Measurements from ENCODE around the gene ATP7A. TPM values are rescaled to one million over a fixed set of nuclear protein-coding genes. Genes with fewer than 3 reads are reported as not detected.
"Not testable (repeated sequence)": the region's sequence is repeated elsewhere in the genome, so short reads cannot be mapped to it uniquely, and the experiment has no call there.

Gene ATP7A
- total RNA-seq, 2 donors from 2014 or later = 7.3 to 9.9 TPM

DNA sequence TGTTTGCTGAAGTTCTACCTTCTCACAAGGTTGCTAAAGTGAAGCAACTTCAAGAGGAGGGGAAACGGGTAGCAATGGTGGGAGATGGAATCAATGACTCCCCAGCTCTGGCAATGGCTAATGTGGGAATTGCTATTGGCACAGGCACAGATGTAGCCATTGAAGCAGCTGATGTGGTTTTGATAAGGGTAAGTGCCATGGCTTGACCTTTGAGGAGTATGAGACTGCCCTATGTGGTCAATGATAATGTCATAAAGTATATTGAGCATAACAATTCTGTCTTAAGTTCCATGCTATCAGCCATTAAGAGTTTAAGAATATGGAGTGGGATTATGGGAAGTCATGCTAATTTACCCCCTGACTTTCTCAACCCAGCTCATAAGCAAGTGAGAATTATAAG is 132.1 kb downstream of the ATP7A start:
- Histone ChIP-seq H3K9me3 (no peaks in the 10 kb centered on the region), H3K36me3 (replicated peaks in 1 of 2; ENCODE audit: insufficient read depth in 1 of 2, low read depth in 2 of 2) (no peaks in the 10 kb centered on the region), H3K27me3 (no peaks in the 10 kb centered on the region), H3K4me1 (no peaks in the 10 kb centered on the region), H3K27ac (no peak overlapping the region), H3K4me3 (no peak overlapping the region)
- ATAC-seq (no peak), DNase-seq (no peak)
- TF ChIP-seq, protein P1, sequence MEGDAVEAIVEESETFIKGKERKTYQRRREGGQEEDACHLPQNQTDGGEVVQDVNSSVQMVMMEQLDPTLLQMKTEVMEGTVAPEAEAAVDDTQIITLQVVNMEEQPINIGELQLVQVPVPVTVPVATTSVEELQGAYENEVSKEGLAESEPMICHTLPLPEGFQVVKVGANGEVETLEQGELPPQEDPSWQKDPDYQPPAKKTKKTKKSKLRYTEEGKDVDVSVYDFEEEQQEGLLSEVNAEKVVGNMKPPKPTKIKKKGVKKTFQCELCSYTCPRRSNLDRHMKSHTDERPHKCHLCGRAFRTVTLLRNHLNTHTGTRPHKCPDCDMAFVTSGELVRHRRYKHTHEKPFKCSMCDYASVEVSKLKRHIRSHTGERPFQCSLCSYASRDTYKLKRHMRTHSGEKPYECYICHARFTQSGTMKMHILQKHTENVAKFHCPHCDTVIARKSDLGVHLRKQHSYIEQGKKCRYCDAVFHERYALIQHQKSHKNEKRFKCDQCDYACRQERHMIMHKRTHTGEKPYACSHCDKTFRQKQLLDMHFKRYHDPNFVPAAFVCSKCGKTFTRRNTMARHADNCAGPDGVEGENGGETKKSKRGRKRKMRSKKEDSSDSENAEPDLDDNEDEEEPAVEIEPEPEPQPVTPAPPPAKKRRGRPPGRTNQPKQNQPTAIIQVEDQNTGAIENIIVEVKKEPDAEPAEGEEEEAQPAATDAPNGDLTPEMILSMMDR (IDR thresholded peaks at IDR 0.05) = no peak
- TF ChIP-seq POLR2A (IDR thresholded peaks at IDR 0.05) = no peak
- 100% methylated on average over 1 of the region's 1 CpG for WGBS, 2 donors
- intact Hi-C loops (cut with DNase I) = no loop called here

DNA sequence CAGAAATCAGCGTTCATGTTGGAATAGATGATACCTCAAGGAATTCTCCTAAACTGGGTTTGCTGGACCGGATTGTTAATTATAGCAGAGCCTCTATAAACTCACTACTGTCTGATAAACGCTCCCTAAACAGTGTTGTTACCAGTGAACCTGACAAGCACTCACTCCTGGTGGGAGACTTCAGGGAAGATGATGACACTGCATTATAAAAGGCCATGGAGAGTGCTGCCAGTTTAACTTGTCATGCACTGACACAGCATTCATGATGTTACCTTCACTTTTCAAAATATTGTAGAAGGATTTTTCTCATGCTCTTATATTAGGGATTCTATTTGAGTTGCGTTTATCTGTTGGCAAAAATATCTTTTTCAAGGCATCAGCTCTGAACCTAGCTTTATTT is 135.9 kb downstream of the ATP7A start:
- intact Hi-C loops (cut with DNase I) = no loop called here
- H3K36me3 ChIP-seq (replicated peaks in 1 of 2; ENCODE audit: insufficient read depth in 1 of 2, low read depth in 2 of 2) = no peaks in the 10 kb centered on the region
- H3K9me3 ChIP-seq = no peaks in the 10 kb centered on the region
- no peak overlapping the region for H3K27ac ChIP-seq
- TF ChIP-seq, protein P1 (IDR thresholded peaks at IDR 0.05) = no peak
- no peak for ATAC-seq
- no peak for DNase-seq
- no peak overlapping the region for H3K4me3 ChIP-seq
- H3K27me3 ChIP-seq = no peaks in the 10 kb centered on the region
- H3K4me1 ChIP-seq = no peaks in the 10 kb centered on the region
- WGBS, 2 donors = 96 to 98% methylated on average over 4 of the region's 4 CpGs

DNA sequence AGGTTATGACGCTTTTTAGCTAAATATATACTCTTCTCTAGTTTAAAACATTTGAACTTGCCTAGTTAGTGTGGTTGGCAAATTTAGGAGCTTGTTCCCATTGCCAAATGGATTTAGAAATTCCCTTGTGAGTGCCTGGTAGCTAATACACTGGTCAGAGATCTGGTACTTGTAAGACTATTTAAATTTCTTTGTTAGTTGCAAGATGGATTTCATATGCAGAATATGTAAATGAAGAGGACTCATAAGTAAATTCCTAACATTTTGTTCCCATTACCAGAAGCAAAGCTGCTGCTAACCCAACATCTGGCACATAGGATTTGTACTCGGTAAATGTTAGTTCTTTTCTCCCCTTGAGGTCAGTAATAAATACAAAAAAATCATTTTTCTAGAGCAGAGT is 137.6 kb downstream of the ATP7A start:
- no peak for DNase-seq
- intact Hi-C loops (cut with DNase I) = no loop called here
- no peak for ATAC-seq
- H3K27me3 ChIP-seq = no peaks in the 10 kb centered on the region
- H3K4me1 ChIP-seq = no peaks in the 10 kb centered on the region
- H3K27ac ChIP-seq = no peak overlapping the region
- H3K36me3 ChIP-seq (replicated peaks in 1 of 2; ENCODE audit: insufficient read depth in 1 of 2, low read depth in 2 of 2) = no peaks in the 10 kb centered on the region
- H3K9me3 ChIP-seq = no peaks in the 10 kb centered on the region
- TF ChIP-seq POLR2A (IDR thresholded peaks at IDR 0.05) = no peak
- TF ChIP-seq, protein P1 (IDR thresholded peaks at IDR 0.05) = no peak
- WGBS, 2 donors = 74 to 93% methylated on average over 2 of the region's 2 CpGs
- no peak overlapping the region for H3K4me3 ChIP-seq

DNA sequence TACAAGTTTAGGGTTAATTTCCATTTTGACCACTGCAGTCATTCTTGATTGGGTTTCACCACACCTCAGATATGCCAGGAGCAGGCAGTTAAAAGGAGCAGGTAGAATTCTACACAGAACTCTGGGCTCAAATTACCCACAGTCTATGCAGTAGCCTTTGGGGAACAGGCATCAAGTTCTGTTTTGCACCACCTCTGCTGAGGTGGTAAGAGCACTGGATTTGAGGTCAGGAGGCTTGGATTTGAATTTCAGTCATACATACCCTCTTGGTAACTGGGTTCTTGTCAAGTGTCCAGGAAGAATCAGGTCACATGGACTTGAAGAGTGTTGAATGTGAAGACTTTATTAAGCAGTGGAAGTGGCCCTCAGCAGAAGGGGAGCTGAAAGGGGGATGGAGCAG is 153.2 kb downstream of the ATP7A start:
- no peak overlapping the region for H3K27ac ChIP-seq
- TF ChIP-seq, protein P1 (IDR thresholded peaks at IDR 0.05) = no peak
- TF ChIP-seq POLR2A (IDR thresholded peaks at IDR 0.05) = no peak
- no peak for ATAC-seq
- no peak overlapping the region for H3K4me3 ChIP-seq
- H3K4me1 ChIP-seq = no peaks in the 10 kb centered on the region
- H3K27me3 ChIP-seq = no peaks in the 10 kb centered on the region
- no peaks in the 10 kb centered on the region for H3K9me3 ChIP-seq
- no peak for DNase-seq
- H3K36me3 ChIP-seq (replicated peaks in 1 of 2; ENCODE audit: insufficient read depth in 1 of 2, low read depth in 2 of 2) = no peaks in the 10 kb centered on the region
- intact Hi-C loops (cut with DNase I) = no loop called here

DNA sequence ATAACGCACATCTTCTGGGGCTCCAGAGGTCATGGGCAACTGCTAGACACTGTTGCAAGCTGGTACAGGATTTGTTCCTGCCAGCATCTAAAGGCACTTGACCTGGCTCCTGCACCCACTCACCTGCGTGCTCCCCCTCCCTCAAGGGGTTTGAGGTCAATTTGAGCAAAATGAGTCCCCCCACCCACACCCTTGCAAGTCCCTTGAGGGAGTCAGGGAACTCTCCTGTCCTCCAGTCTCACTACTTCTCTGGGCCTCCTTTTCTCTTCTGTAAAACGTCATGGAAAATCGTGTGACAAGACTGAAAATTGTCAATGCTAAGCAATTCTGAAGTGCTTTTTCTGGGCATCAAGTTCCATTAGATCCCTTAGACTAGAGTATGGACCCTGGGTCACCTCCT is 153.7 kb downstream of the ATP7A start:
- intact Hi-C loops (cut with DNase I) = no loop called here
- no peaks in the 10 kb centered on the region for H3K4me1 ChIP-seq
- 74 to 80% methylated on average over 4 of the region's 4 CpGs for WGBS, 2 donors
- no peak overlapping the region for H3K27ac ChIP-seq
- no peak for ATAC-seq
- no peaks in the 10 kb centered on the region for H3K9me3 ChIP-seq
- no peaks in the 10 kb centered on the region for H3K27me3 ChIP-seq
- no peak for DNase-seq
- H3K36me3 ChIP-seq (replicated peaks in 1 of 2; ENCODE audit: insufficient read depth in 1 of 2, low read depth in 2 of 2) = no peaks in the 10 kb centered on the region
- no peak for TF ChIP-seq POLR2A (IDR thresholded peaks at IDR 0.05)
- TF ChIP-seq, protein P1 (IDR thresholded peaks at IDR 0.05) = no peak
- no peak overlapping the region for H3K4me3 ChIP-seq

DNA sequence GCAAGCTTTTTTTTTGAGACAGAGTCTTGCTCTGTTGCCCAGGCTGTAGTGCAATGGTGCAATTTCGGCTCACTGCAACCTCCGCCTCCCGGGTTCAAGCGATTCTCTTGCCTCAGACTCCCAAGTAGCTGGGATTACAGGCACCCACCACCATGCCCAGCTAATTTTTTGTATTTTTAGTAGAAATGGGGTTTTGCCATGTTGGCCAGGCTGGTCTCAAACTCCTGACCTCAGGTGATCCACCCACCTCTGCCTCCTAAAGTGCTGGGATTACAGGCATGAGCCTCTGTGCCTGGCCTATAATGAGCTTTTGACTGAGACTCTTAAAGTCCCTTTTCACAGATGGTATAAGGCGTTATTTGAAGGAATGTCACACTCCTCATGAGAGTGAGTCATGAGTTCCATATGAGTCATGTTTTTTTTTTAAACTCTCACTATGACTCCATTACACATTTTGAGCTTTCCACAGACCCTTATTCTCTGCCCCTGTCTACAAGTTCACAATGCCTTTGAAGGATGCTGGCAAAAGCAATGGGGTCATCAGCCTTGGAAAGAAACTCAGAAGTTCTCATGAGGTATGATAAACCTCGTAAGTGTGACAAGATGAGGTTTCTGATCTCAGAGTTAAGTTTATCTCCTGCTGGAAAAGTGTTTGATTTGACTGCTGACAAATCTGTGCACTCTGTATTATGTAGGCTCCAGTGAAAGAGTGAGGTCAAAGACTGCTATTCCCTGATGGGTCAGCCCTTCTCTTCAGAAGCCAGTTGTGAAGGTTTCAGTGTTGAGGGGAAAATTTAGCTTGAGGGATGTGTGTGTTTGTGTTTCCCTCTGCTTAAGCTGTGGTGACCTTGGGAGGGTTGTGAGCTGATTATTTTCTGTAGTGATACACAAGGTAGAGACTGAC is 154.5 kb downstream of the ATP7A start:
- H3K27ac ChIP-seq = not testable (repeated sequence)

More for the DNA sequence above, 154.5 kb downstream of the ATP7A start:
- DNase-seq; ATAC-seq; H3K4me3 ChIP-seq; H3K4me1 ChIP-seq; intact Hi-C loops (cut with DNase I); H3K9me3 ChIP-seq; H3K27me3 ChIP-seq; H3K36me3 ChIP-seq (replicated peaks in 1 of 2; ENCODE audit: insufficient read depth in 1 of 2, low read depth in 2 of 2): not testable (repeated sequence)
- WGBS, 2 donors = 73 to 85% methylated on average over 6 of the region's 6 CpGs
